Hepatocyte (in vitro differentiated cells): ENCODE results near the gene TP53RK. TPM values are rescaled to one million over a fixed set of nuclear protein-coding genes. Genes with fewer than 3 reads are reported as not detected.

Experiments
- DNase-seq: peaks from one replicate; pipeline ENCODE4 v3.0.0-alpha.2; 2016; ENCODE audit warnings: low spot score
- H2AFZ ChIP-seq: fragments of 200-600 bp; sonication (generic); 2 replicates; pipeline ENCODE4 v1.6.0; 2016; ENCODE audit warnings: antibody characterized with exemption, mild to moderate bottlenecking
- H3K27ac ChIP-seq: fragments of 200-600 bp; sonication (generic); 2 replicates; pipeline ENCODE4 v1.5.1; 2016; ENCODE audit warnings: mild to moderate bottlenecking
- H3K27me3 ChIP-seq: fragments of 200-600 bp; sonication (generic); 2 replicates; pipeline ENCODE4 v1.6.1; 2016
- H3K36me3 ChIP-seq: fragments of 200-600 bp; sonication (generic); replicated peaks from 2 replicates; pipeline ENCODE4 v1.5.1; 2016; ENCODE audit warnings: low read depth; ENCODE audit not compliant: insufficient read depth
- H3K4me1 ChIP-seq: fragments of 200-600 bp; sonication (generic); 2 replicates; pipeline ENCODE4 v1.5.1; 2016; ENCODE audit warnings: mild to moderate bottlenecking, moderate library complexity; ENCODE audit not compliant: insufficient read depth
- H3K4me2 ChIP-seq: fragments of 200-600 bp; sonication (generic); 2 replicates; pipeline ENCODE4 v1.6.0; 2016
- H3K4me3 ChIP-seq: fragments of 200-600 bp; sonication (generic); 2 replicates; pipeline ENCODE4 v1.5.1; 2016; ENCODE audit warnings: mild to moderate bottlenecking
- H3K79me2 ChIP-seq: fragments of 200-600 bp; sonication (generic); 2 replicates; pipeline ENCODE4 v1.6.0; 2017; ENCODE audit warnings: mild to moderate bottlenecking
- H3K9me2 ChIP-seq: fragments of 200-600 bp; sonication (generic); replicated peaks from 2 replicates; pipeline ENCODE4 v1.6.0; 2017; ENCODE audit warnings: mild to moderate bottlenecking; ENCODE audit not compliant: insufficient read depth
- H3K9me3 ChIP-seq: fragments of 200-600 bp; sonication (generic); 2 replicates; pipeline ENCODE4 v1.5.1; 2016; ENCODE audit warnings: low read depth, mild to moderate bottlenecking
- H4K20me1 ChIP-seq: fragments of 200-600 bp; sonication (generic); 2 replicates; pipeline ENCODE4 v1.6.0; 2016; ENCODE audit warnings: mild to moderate bottlenecking; ENCODE audit not compliant: insufficient read depth, poor library complexity, severe bottlenecking
- EZH2 ChIP-seq: fragments of 200-600 bp; sonication (generic); IDR thresholded peaks from 2 replicates; pipeline ENCODE4 v1.6.1; 2016; ENCODE audit warnings: antibody characterized with exemption, mild to moderate bottlenecking, borderline replicate concordance
- EZH2phosphoT487 ChIP-seq: fragments of 200-600 bp; sonication (generic); IDR thresholded peaks from one replicate; pipeline ENCODE4 v1.6.1; 2018; ENCODE audit warnings: antibody characterized with exemption, mild to moderate bottlenecking, low read depth, moderate library complexity; ENCODE audit not compliant: unreplicated experiment, severe bottlenecking
- WGBS: methylation state at CpG from one replicate; pipeline ENCODE4 v1.1.6; 2016; ENCODE audit warnings: low lambda C conversion rate; ENCODE audit errors: missing lambda C conversion rate; 5-methylcytosine and 5-hydroxymethylcytosine counted together
- polyA plus RNA-seq: library from polyadenylated mRNA; unstranded; fragments of >200 nt; fragmentation: Nextera tagmentation; extraction: Ambion mirVana; gene quantifications from 2 replicates; pipeline ENCODE4 v1.2.1, GENCODE V29; 2016
- total RNA-seq: library from RNA; depleted of rRNA; stranded (reverse); fragments of >200 nt; gene quantifications from 2 replicates; pipeline ENCODE4 v1.2.3, GENCODE V29; 2014
- TF ChIP-seq, protein P1 (sequence below): fragments of 200-600 bp; sonication (generic); IDR thresholded peaks from 2 replicates; pipeline ENCODE4 v1.5.1; 2016; ENCODE audit warnings: antibody characterized with exemption, mild to moderate bottlenecking; ENCODE audit not compliant: poor library complexity

TP53RK gene
- total and polyA plus RNA-seq, 2 experiments from 2014 or later: 19.6 to 19.8 TPM

DNA sequence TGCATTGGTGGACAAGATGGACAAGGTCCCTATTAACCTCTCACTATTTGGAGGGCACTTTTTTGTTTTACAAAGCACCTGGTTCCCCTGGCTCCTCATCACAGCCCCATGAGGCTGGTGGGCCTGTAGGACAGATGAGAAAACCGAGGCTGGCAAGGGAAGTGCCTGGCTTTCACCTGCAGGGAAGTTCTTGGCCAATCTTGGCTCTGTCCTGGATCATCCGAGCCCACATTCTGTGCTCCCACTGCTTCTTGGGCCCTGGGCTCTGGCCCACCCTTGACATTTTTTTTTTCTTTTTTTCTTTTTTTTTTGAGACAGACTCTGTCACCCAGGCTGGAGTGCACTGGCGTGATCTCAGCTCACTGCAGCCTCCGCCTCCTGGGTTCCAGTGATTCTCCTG is 52.7 kb downstream of the TP53RK start:
- Histone ChIP-seq H3K9me2 (no peaks in the 10 kb centered on the region), H3K36me3 (no peaks in the 10 kb centered on the region), H3K79me2 (no peaks in the 10 kb centered on the region), H3K9me3 (no peaks in the 10 kb centered on the region), H2AFZ (no peak overlapping the region), H3K27me3 (no peaks in the 10 kb centered on the region), H3K27ac (no peak overlapping the region), H4K20me1 (no peaks in the 10 kb centered on the region), H3K4me2 (no peak overlapping the region), H3K4me1 (no peaks in the 10 kb centered on the region), H3K4me3 (no peak overlapping the region)
- TF ChIP-seq EZH2 (no peak), EZH2phosphoT487 (no peak)
- TF ChIP-seq, protein P1, sequence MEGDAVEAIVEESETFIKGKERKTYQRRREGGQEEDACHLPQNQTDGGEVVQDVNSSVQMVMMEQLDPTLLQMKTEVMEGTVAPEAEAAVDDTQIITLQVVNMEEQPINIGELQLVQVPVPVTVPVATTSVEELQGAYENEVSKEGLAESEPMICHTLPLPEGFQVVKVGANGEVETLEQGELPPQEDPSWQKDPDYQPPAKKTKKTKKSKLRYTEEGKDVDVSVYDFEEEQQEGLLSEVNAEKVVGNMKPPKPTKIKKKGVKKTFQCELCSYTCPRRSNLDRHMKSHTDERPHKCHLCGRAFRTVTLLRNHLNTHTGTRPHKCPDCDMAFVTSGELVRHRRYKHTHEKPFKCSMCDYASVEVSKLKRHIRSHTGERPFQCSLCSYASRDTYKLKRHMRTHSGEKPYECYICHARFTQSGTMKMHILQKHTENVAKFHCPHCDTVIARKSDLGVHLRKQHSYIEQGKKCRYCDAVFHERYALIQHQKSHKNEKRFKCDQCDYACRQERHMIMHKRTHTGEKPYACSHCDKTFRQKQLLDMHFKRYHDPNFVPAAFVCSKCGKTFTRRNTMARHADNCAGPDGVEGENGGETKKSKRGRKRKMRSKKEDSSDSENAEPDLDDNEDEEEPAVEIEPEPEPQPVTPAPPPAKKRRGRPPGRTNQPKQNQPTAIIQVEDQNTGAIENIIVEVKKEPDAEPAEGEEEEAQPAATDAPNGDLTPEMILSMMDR: no peak
- 92% methylated on average over 4 of the region's 4 CpGs for WGBS
- DNase-seq: no peak

DNA sequence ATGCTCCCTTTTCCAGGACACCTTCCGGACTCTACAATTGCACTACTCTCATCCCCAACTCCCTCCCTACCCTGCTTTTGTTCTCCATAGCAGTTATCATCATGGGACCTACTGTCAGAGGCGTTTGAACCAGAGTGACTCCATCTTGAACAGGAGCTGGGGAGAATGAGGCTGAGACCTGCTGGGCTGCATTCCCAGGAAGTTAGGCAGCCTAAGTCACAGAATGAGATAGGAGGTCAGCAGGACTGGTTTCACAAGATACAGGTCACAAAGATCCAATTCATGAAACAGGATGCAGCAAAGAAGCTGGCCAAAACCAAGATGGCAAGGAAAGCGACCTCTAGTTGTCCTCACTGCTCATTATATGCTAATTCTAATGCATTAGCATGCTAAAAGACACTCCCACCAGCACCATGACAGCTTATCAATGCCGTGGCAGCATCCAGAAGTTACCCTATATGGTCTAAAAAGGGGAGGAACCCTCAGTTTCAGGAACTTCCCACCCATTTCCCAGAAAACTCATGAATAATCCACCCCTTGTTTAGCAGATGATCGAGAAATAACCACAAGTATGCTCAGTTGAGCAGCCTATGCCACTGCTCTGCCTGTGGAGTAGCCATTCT is 53.6 kb downstream of the TP53RK start:
- no peaks in the 10 kb centered on the region for H3K79me2 ChIP-seq
- no peak overlapping the region for H3K4me2 ChIP-seq
- H3K4me3 ChIP-seq: no peak overlapping the region
- H3K27ac ChIP-seq: no peak overlapping the region
- no peaks in the 10 kb centered on the region for H3K9me2 ChIP-seq
- H3K9me3 ChIP-seq: no peaks in the 10 kb centered on the region
- H3K27me3 ChIP-seq: no peaks in the 10 kb centered on the region
- no peak for DNase-seq
- no peaks in the 10 kb centered on the region for H3K36me3 ChIP-seq
- 92% methylated on average over 5 of the region's 5 CpGs for WGBS
- H2AFZ ChIP-seq: no peak overlapping the region
- TF ChIP-seq EZH2 (no peak), EZH2phosphoT487 (no peak)
- TF ChIP-seq, protein P1: no peak
- no peaks in the 10 kb centered on the region for H4K20me1 ChIP-seq
- no peaks in the 10 kb centered on the region for H3K4me1 ChIP-seq

DNA sequence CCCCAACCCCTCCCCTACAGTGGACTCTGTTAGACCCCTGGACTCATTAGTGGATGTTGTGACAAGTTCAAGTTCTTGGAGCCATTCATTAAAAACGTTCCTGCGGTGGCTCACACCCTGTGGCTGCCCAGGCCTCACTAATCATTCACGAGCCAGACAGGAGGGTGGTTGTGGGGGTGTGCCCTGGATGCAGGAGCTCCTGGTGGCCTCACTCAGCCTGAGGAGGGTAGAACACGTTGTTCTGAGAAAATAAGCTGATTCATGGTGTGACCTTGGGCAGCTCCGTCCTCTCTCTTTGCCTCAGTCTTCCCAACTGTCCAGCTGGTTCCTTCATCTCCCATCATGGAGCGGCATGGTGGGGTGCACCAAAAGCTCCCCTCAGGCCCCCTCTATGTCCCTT is 54.7 kb downstream of the TP53RK start:
- Histone ChIP-seq H2AFZ (no peak overlapping the region), H3K27ac (no peak overlapping the region), H3K4me3 (no peak overlapping the region), H3K36me3 (no peaks in the 10 kb centered on the region), H3K27me3 (no peaks in the 10 kb centered on the region), H3K4me2 (no peak overlapping the region), H3K9me3 (no peaks in the 10 kb centered on the region), H3K4me1 (no peaks in the 10 kb centered on the region), H4K20me1 (no peaks in the 10 kb centered on the region), H3K9me2 (no peaks in the 10 kb centered on the region), H3K79me2 (no peaks in the 10 kb centered on the region)
- DNase-seq: no peak
- no peak for TF ChIP-seq EZH2phosphoT487
- TF ChIP-seq, protein P1: no peak
- no peak for TF ChIP-seq EZH2
- 82% methylated on average over 6 of the region's 6 CpGs for WGBS

Other genes with a start within 250 kb of the TP53RK start
- gene ZNF334, start 175.9 kb downstream of the TP53RK start, total RNA-seq: 9.2 and 12.6 TPM in 2 replicates
- 6.3 and 8.8 TPM in 2 replicates for gene ZNF334, start 175.9 kb downstream of the TP53RK start, polyA plus RNA-seq
- gene OCSTAMP, start 138.8 kb downstream of the TP53RK start, total RNA-seq: not detected in 2 replicates
- not detected in 2 replicates for gene OCSTAMP, start 138.8 kb downstream of the TP53RK start, polyA plus RNA-seq
- gene SLC13A3, start 38.0 kb downstream of the TP53RK start, total RNA-seq: 1.8 and 2.4 TPM in 2 replicates
- 6.7 and 9.4 TPM in 2 replicates for gene SLC13A3, start 38.0 kb downstream of the TP53RK start, polyA plus RNA-seq
- 23.7 and 37.2 TPM in 2 replicates for gene SLC2A10, start 20.2 kb upstream of the TP53RK start, total RNA-seq
- 23.4 and 28.2 TPM in 2 replicates for gene SLC2A10, start 20.2 kb upstream of the TP53RK start, polyA plus RNA-seq
- gene EYA2, start 205.4 kb upstream of the TP53RK start, total RNA-seq: 1.4 and 1.8 TPM in 2 replicates
- gene EYA2, start 205.4 kb upstream of the TP53RK start, polyA plus RNA-seq: 1.4 and 2.0 TPM in 2 replicates